Measurements from ENCODE around the gene EP400.

DNA sequence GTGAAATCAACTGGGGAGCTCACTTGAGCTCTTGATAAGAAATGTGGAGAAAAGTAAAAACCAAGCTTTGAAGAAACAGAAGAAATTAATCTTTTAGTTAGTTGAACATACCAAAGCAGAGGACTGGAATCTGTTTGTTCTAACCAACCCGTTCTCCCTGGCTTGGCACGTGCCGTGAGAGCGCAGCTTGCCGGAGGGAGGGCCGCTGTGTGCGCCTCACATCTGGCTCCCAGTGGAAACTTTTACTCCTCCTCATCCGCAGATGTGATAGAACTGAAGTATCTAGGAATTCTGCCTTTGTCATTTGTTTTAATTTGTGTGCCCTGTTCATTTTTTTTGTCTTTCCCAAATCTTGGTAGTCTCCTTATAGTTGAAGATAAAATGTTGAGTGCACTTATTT, 129.5 kb downstream of the EP400 start:
- TF ChIP-seq, protein P1, sequence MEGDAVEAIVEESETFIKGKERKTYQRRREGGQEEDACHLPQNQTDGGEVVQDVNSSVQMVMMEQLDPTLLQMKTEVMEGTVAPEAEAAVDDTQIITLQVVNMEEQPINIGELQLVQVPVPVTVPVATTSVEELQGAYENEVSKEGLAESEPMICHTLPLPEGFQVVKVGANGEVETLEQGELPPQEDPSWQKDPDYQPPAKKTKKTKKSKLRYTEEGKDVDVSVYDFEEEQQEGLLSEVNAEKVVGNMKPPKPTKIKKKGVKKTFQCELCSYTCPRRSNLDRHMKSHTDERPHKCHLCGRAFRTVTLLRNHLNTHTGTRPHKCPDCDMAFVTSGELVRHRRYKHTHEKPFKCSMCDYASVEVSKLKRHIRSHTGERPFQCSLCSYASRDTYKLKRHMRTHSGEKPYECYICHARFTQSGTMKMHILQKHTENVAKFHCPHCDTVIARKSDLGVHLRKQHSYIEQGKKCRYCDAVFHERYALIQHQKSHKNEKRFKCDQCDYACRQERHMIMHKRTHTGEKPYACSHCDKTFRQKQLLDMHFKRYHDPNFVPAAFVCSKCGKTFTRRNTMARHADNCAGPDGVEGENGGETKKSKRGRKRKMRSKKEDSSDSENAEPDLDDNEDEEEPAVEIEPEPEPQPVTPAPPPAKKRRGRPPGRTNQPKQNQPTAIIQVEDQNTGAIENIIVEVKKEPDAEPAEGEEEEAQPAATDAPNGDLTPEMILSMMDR (conservative IDR thresholded peaks at IDR 0.05; ENCODE audit: low read depth, low read length): no peak
- no peak for TF ChIP-seq MAZ (IDR thresholded peaks at IDR 0.05; ENCODE audit: borderline replicate concordance, low read depth, low read length)
- TF ChIP-seq RCOR1 (IDR thresholded peaks at IDR 0.05; ENCODE audit: insufficient replicate concordance, low read length): no peak
- TF ChIP-seq MXI1 (IDR thresholded peaks at IDR 0.05; ENCODE audit: borderline replicate concordance, low read depth, low read length): no peak
- no peak for TF ChIP-seq POLR2A (IDR thresholded peaks at IDR 0.05; ENCODE audit: low read depth, low read length)
